Measurements from ENCODE around the gene TMEM131.
"Not testable (repeated sequence)": the region's sequence is repeated elsewhere in the genome, so short reads cannot be mapped to it uniquely, and the experiment has no call there.

Gene TMEM131

GRCh38 chr2:97723156-97724072 lies 272.3 kb downstream of the TMEM131 start:
- no peak for DNase-seq (ENCODE audit: low spot score)

GRCh38 chr2:97722227-97722626 lies 273.5 kb downstream of the TMEM131 start:
- no peak for DNase-seq (ENCODE audit: low spot score)

- no peak for DNase-seq (ENCODE audit: low spot score)
Observed at GRCh38 chr2:97720746-97721145, 275.0 kb downstream of the TMEM131 start.

GRCh38 chr2:97719362-97720155 lies 276.2 kb downstream of the TMEM131 start:
- no peak for DNase-seq (ENCODE audit: low spot score)

- no peak for DNase-seq (ENCODE audit: low spot score)
Observed at GRCh38 chr2:97718942-97719341, 276.8 kb downstream of the TMEM131 start.

GRCh38 chr2:97718051-97718882 lies 277.5 kb downstream of the TMEM131 start:
- no peak for DNase-seq (ENCODE audit: low spot score)

GRCh38 chr2:97717613-97717995 lies 278.1 kb downstream of the TMEM131 start:
- DNase-seq (ENCODE audit: low spot score): no peak

GRCh38 chr2:97716695-97717612 lies 278.8 kb downstream of the TMEM131 start:
- DNase-seq (ENCODE audit: low spot score): no peak

- no peak for DNase-seq (ENCODE audit: low spot score)
Observed at GRCh38 chr2:97715951-97716694, 279.6 kb downstream of the TMEM131 start.

GRCh38 chr2:97714950-97715652 lies 280.6 kb downstream of the TMEM131 start:
- no peak for DNase-seq (ENCODE audit: low spot score)

- no peak for DNase-seq (ENCODE audit: low spot score)
Observed at GRCh38 chr2:97714084-97714949, 281.4 kb downstream of the TMEM131 start.

GRCh38 chr2:97713296-97714083 lies 282.3 kb downstream of the TMEM131 start, which contains the start of gene ZAP70:
ZAP70 (plus strand) TSS chr2:97713576; CDS start chr2:97724037, 10,461 bp downstream.
- DNase-seq (ENCODE audit: low spot score): no peak

- DNase-seq (ENCODE audit: low spot score): no peak
Observed at GRCh38 chr2:97712693-97713295, 283.0 kb downstream of the TMEM131 start.

- DNase-seq (ENCODE audit: low spot score): not testable (repeated sequence)
Observed at GRCh38 chr2:97712175-97712574, 283.6 kb downstream of the TMEM131 start.

GRCh38 chr2:97711394-97711711 lies 284.4 kb downstream of the TMEM131 start:
- no peak for DNase-seq (ENCODE audit: low spot score)

GRCh38 chr2:97708608-97709007 lies 287.1 kb downstream of the TMEM131 start:
- DNase-seq (ENCODE audit: low spot score): no peak

- no peak for DNase-seq (ENCODE audit: low spot score)
Observed at GRCh38 chr2:97708048-97708380, 287.7 kb downstream of the TMEM131 start.
